K562 (cell line): ENCODE data around the gene C17orf78. TPM values are rescaled to one million over a fixed set of nuclear protein-coding genes. Genes with fewer than 3 reads are reported as not detected.

Experiments
- ARID3A ChIP-seq: IDR thresholded peaks from 2 replicates; pipeline ENCODE4 v1.6.1; 2012; ENCODE audit warnings: low read depth, low read length, improper control_type of control experiment, borderline replicate concordance
- ATF1 ChIP-seq, 2 experiments: fragments of 450-650 bp in 1 of 2; IDR thresholded peaks; 2 replicates each; pipeline ENCODE4 v1.6.1; 2016; ENCODE audit warnings: missing compliant biosample characterization in 1 of 2, missing genetic modification characterization in 1 of 2
- CHD2 ChIP-seq: IDR thresholded peaks from 2 replicates; pipeline ENCODE4 v1.6.1; 2011; ENCODE audit warnings: low read depth, low read length
- HDAC8 ChIP-seq: fragments of 450-650 bp; IDR thresholded peaks from 2 replicates; pipeline ENCODE4 v1.6.1; 2016; ENCODE audit warnings: mild to moderate bottlenecking, missing genetic modification characterization, moderate library complexity, missing compliant biosample characterization
- HNRNPUL1 ChIP-seq: fragments of 200-400 bp; formaldehyde crosslinking; IDR thresholded peaks from 2 replicates; pipeline ENCODE4 v1.6.1; 2017; ENCODE audit warnings: low read length
- KAT8 ChIP-seq: fragments of 450-650 bp; IDR thresholded peaks from 2 replicates; pipeline ENCODE4 v1.6.1; 2016; ENCODE audit warnings: low read depth, mild to moderate bottlenecking
- MTA3 ChIP-seq: fragments of 450-650 bp; formaldehyde crosslinking; IDR thresholded peaks from 2 replicates; pipeline ENCODE4 v1.6.1; 2017; ENCODE audit warnings: mild to moderate bottlenecking, borderline replicate concordance
- PHB2 ChIP-seq: fragments of 450-650 bp; IDR thresholded peaks from 2 replicates; pipeline ENCODE4 v1.6.1; 2017; ENCODE audit warnings: low read depth
- POLR2A ChIP-seq: fragments of 450-650 bp; conservative IDR thresholded peaks from 2 replicates; pipeline ENCODE4 v1.6.1; 2016
- YY1 ChIP-seq, 3 experiments: IDR thresholded peaks; 2 replicates each; pipeline ENCODE4 v1.6.1; 2011; ENCODE audit warnings: low read length in 2 of 3, mild to moderate bottlenecking in 2 of 3, moderate library complexity in 2 of 3, borderline replicate concordance in 1 of 3, control low read depth in 1 of 3, low read depth in 1 of 3; ENCODE audit not compliant: insufficient read depth in 3 of 3, insufficient replicate concordance in 2 of 3, control insufficient read depth in 1 of 3, insufficient read length in 1 of 3; ENCODE audit errors: extremely low read depth in 1 of 3
- ZNF609 ChIP-seq: sonication (generic); formaldehyde crosslinking; IDR thresholded peaks from 2 replicates; pipeline ENCODE4 v1.8.1; 2023; ENCODE audit warnings: missing genetic modification reagents, mild to moderate bottlenecking, borderline replicate concordance
- ZNF668 ChIP-seq: fragments of 250-450 bp; sonication (Bioruptor Pico); IDR thresholded peaks from 2 replicates; pipeline ENCODE4 v1.8.0; 2022; ENCODE audit warnings: mild to moderate bottlenecking, inconsistent platforms
- polyA plus RNA-seq, 8 experiments: library from polyadenylated mRNA; depleted of rRNA in 4 of 8; stranded (reverse) in 5 of 8; unstranded in 3 of 8; fragments of >200 nt; fragmentation: Nextera tagmentation in 2 of 8; fragmentation: Illumina TruSeq in 1 of 8; extraction: Ambion mirVana in 2 of 8; extraction: Trizol in 1 of 8; gene quantifications; 2 replicates each; pipeline versions ENCODE4 v1.2.1 to v1.2.3, GENCODE V29; 2011 to 2014; ENCODE audit warnings: inconsistent platforms in 1 of 8, missing spikeins in 1 of 8
- total RNA-seq, 7 experiments: library from RNA; depleted of rRNA in 6 of 7; stranded (reverse); fragments of >200 nt in 6 of 7; fragmentation: Illumina TruSeq in 2 of 7; extraction: Trizol in 2 of 7; gene quantifications; 2 replicates each; pipeline versions ENCODE4 v1.2.1 to v1.2.3, GENCODE V29; 2011 to 2021; ENCODE audit warnings: low replicate concordance in 1 of 7
- TF ChIP-seq, protein P1 (sequence below): fragments of 250-450 bp; sonication (Bioruptor Pico); IDR thresholded peaks from 2 replicates; pipeline ENCODE4 v1.4.0; 2020; ENCODE audit warnings: mild to moderate bottlenecking, moderate library complexity
- TF ChIP-seq, protein P2 (sequence below): sonication (generic); formaldehyde crosslinking; IDR thresholded peaks from 2 replicates; pipeline ENCODE4 v1.8.0; 2023; ENCODE audit warnings: mild to moderate bottlenecking, missing genetic modification reagents
- TF ChIP-seq, protein P3 (sequence below): fragments of 250-450 bp; sonication (Bioruptor Pico); IDR thresholded peaks from 2 replicates; pipeline ENCODE4 v1.8.0; 2021; ENCODE audit warnings: moderate library complexity, mild to moderate bottlenecking, inconsistent platforms

The C17orf78 gene
- total and polyA plus RNA-seq, 9 of the 15 experiments (the other 6 are each of a cell fraction or from before 2014, with no cell fraction given), result not detected

DNA sequence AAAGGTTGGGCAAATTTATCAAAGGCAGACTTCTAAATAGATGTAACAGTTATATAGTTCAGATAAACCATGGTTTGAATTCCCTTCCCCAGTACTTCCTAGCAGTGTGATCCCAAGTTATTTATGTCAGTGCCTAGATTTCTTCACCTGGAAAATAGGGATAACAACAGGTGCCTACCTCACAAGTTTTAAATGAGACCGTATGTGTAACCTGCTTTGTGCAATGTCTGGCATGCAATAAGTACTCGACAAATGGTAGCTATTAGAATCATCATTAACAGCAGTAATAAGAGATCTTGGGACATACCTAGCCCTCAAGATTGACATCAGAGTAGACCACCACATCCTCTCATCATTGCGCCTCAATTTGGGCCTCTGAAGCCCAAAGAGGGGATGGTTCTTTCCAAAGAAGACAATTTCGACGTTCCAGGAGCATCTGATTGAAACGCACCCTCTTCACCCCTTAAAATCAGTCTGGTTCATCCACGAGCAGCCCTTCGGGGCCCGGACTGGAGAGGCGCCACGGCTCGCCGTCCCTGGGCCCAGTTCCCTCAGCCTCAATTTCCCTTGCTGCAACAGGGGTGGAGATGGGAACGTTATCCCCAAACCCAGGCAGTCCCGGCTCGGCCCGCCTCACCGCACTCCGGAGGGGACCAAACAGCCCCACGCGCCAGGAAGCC, 30.3 kb downstream of the C17orf78 start (continued):
- TF ChIP-seq, protein P1, sequence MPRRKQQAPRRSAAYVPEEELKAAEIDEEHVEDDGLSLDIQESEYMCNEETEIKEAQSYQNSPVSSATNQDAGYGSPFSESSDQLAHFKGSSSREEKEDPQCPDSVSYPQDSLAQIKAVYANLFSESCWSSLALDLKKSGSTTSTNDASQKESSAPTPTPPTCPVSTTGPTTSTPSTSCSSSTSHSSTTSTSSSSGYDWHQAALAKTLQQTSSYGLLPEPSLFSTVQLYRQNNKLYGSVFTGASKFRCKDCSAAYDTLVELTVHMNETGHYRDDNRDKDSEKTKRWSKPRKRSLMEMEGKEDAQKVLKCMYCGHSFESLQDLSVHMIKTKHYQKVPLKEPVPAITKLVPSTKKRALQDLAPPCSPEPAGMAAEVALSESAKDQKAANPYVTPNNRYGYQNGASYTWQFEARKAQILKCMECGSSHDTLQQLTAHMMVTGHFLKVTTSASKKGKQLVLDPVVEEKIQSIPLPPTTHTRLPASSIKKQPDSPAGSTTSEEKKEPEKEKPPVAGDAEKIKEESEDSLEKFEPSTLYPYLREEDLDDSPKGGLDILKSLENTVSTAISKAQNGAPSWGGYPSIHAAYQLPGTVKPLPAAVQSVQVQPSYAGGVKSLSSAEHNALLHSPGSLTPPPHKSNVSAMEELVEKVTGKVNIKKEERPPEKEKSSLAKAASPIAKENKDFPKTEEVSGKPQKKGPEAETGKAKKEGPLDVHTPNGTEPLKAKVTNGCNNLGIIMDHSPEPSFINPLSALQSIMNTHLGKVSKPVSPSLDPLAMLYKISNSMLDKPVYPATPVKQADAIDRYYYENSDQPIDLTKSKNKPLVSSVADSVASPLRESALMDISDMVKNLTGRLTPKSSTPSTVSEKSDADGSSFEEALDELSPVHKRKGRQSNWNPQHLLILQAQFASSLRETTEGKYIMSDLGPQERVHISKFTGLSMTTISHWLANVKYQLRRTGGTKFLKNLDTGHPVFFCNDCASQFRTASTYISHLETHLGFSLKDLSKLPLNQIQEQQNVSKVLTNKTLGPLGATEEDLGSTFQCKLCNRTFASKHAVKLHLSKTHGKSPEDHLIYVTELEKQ (CRISPR knock-in tag), result no peak
- no peak for TF ChIP-seq ATF1 (CRISPR knock-in tag; IDR thresholded peaks at IDR 0.05)
- TF ChIP-seq ATF1 (tag; IDR thresholded peaks at IDR 0.05), result no peak
- TF ChIP-seq, protein P2, sequence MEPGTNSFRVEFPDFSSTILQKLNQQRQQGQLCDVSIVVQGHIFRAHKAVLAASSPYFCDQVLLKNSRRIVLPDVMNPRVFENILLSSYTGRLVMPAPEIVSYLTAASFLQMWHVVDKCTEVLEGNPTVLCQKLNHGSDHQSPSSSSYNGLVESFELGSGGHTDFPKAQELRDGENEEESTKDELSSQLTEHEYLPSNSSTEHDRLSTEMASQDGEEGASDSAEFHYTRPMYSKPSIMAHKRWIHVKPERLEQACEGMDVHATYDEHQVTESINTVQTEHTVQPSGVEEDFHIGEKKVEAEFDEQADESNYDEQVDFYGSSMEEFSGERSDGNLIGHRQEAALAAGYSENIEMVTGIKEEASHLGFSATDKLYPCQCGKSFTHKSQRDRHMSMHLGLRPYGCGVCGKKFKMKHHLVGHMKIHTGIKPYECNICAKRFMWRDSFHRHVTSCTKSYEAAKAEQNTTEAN, result no peak
- no peak for TF ChIP-seq ZNF609 (CRISPR knock-in tag)
- no peak for TF ChIP-seq YY1 (IDR thresholded peaks at IDR 0.05; ENCODE audit: borderline replicate concordance in 1 of 3, control insufficient read depth in 1 of 3, extremely low read depth in 1 of 3, insufficient read depth in 3 of 3, insufficient read length in 1 of 3, insufficient replicate concordance in 2 of 3, low read depth in 1 of 3, low read length in 2 of 3)
- TF ChIP-seq HNRNPUL1, result no peak
- TF ChIP-seq, protein P3, sequence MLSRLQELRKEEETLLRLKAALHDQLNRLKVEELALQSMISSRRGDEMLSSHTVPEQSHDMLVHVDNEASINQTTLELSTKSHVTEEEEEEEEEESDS (CRISPR knock-in tag), result no peak
- TF ChIP-seq KAT8, result no peak
- TF ChIP-seq CHD2, result no peak
- no peak; the same call in 1 of the 2 replicates for TF ChIP-seq POLR2A
- no peak for TF ChIP-seq ZNF668 (CRISPR knock-in tag)
- no peak for TF ChIP-seq PHB2
- TF ChIP-seq MTA3, result peak; percentile 48; the same call in 1 of the 2 replicates
- no peak for TF ChIP-seq ARID3A
- no peak for TF ChIP-seq HDAC8 (tag)
